B cell (primary cell): ENCODE data around the gene CORO2B.

Experiments
- EZH2 ChIP-seq: IDR thresholded peaks from 2 replicates; pipeline ENCODE4 v1.6.1; 2012; ENCODE audit warnings: borderline replicate concordance, low read depth, mild to moderate bottlenecking, moderate library complexity, low read length; ENCODE audit not compliant: insufficient read depth, poor library complexity, severe bottlenecking
- TF ChIP-seq, protein P1 (sequence below): fragments of 200-600 bp; IDR thresholded peaks from one replicate; pipeline ENCODE4 v1.8.0; 2022; ENCODE audit warnings: antibody characterized with exemption, mild to moderate bottlenecking

DNA sequence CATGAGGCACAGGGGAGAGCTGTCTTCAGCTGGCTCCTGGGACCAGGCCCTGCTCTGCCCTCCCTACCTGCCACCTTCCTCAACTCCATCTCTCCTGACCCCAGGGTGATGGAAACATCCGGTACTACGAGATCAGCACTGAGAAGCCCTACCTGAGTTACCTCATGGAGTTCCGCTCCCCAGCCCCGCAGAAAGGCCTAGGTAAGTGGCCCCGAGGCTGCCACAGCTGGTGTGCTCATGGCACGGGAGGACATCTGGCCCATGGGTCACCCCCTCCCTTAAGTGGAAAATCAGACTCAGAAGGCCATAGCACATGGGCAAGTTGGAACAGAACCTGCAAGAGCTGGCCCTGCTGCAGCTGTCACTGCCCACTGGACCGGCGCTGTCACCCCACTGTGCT lies 136.3 kb downstream of the CORO2B start:
- TF ChIP-seq, protein P1, sequence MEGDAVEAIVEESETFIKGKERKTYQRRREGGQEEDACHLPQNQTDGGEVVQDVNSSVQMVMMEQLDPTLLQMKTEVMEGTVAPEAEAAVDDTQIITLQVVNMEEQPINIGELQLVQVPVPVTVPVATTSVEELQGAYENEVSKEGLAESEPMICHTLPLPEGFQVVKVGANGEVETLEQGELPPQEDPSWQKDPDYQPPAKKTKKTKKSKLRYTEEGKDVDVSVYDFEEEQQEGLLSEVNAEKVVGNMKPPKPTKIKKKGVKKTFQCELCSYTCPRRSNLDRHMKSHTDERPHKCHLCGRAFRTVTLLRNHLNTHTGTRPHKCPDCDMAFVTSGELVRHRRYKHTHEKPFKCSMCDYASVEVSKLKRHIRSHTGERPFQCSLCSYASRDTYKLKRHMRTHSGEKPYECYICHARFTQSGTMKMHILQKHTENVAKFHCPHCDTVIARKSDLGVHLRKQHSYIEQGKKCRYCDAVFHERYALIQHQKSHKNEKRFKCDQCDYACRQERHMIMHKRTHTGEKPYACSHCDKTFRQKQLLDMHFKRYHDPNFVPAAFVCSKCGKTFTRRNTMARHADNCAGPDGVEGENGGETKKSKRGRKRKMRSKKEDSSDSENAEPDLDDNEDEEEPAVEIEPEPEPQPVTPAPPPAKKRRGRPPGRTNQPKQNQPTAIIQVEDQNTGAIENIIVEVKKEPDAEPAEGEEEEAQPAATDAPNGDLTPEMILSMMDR = no peak
- no peak for TF ChIP-seq EZH2
